ENCODE results near the gene COPG2. TPM values are rescaled to one million over a fixed set of nuclear protein-coding genes. Genes with fewer than 3 reads are reported as not detected.
"Not testable (repeated sequence)": the region's sequence is repeated elsewhere in the genome, so short reads cannot be mapped to it uniquely, and the experiment has no call there.

The COPG2 gene
- total RNA-seq, 1 experiment from 2014 or later: 25.5 TPM

- TF ChIP-seq EZH2 (IDR thresholded peaks at IDR 0.05; ENCODE audit: low read depth) (no peak), CTCF (conservative IDR thresholded peaks at IDR 0.05) (no peak)
- H3K27ac ChIP-seq: no peak overlapping the region
- H3K27me3 ChIP-seq (ENCODE audit: insufficient read depth, low read depth): no peaks in the 10 kb centered on the region
- H3K4me3 ChIP-seq: no peak overlapping the region
- intact Hi-C loops (cut with micrococcal nuclease; ENCODE audit: unreplicated experiment): no loop called here
- BruUV-seq (replicated peaks): no TSS peak
- no peak for DNase-seq
- no peaks in the 10 kb centered on the region for H3F3A ChIP-seq (ENCODE audit: insufficient read depth, low read depth)
- no peaks in the 10 kb centered on the region for H3K36me3 ChIP-seq (ENCODE audit: low read depth)
- H3K9me2 ChIP-seq (ENCODE audit: insufficient read depth): no peaks in the 10 kb centered on the region
- H3K9me3 ChIP-seq (ENCODE audit: insufficient read depth, low read depth): no peaks in the 10 kb centered on the region
- no peaks in the 10 kb centered on the region for H4K20me1 ChIP-seq (ENCODE audit: insufficient read depth)
- no peak overlapping the region for H2AFZ ChIP-seq
- H3K4me2 ChIP-seq: no peak overlapping the region
- H3K4me1 ChIP-seq (replicated peaks; ENCODE audit: insufficient read depth): no peaks in the 10 kb centered on the region
- CTCF ChIA-PET: no interaction called here
- no peaks in the 10 kb centered on the region for H3K79me2 ChIP-seq (ENCODE audit: low read depth)
- POLR2A ChIA-PET (ENCODE audit: unreplicated experiment): no interaction called here
Observed at GRCh38 chr7:130544356-130544755, 124.2 kb downstream of the COPG2 start.

GRCh38 chr7:130543487-130544010, 125.0 kb downstream of the COPG2 start:
- Histone ChIP-seq H3K4me1 (replicated peaks; ENCODE audit: insufficient read depth) (no peaks in the 10 kb centered on the region), H3K27ac (no peak overlapping the region), H3K36me3 (ENCODE audit: low read depth) (no peaks in the 10 kb centered on the region), H3K79me2 (ENCODE audit: low read depth) (no peaks in the 10 kb centered on the region), H3F3A (ENCODE audit: insufficient read depth, low read depth) (no peaks in the 10 kb centered on the region), H3K4me3 (no peak overlapping the region), H4K20me1 (ENCODE audit: insufficient read depth) (no peaks in the 10 kb centered on the region), H2AFZ (no peak overlapping the region), H3K9me2 (ENCODE audit: insufficient read depth) (no peaks in the 10 kb centered on the region), H3K9me3 (ENCODE audit: insufficient read depth, low read depth) (no peaks in the 10 kb centered on the region), H3K4me2 (no peak overlapping the region), H3K27me3 (ENCODE audit: insufficient read depth, low read depth) (no peaks in the 10 kb centered on the region)
- ChIA-PET POLR2A (ENCODE audit: unreplicated experiment) (no interaction called here), CTCF (no interaction called here)
- no peak for TF ChIP-seq CTCF (conservative IDR thresholded peaks at IDR 0.05)
- no peak for TF ChIP-seq EZH2 (IDR thresholded peaks at IDR 0.05; ENCODE audit: low read depth)
- BruUV-seq (replicated peaks): no TSS peak
- DNase-seq: no peak
- intact Hi-C loops (cut with micrococcal nuclease; ENCODE audit: unreplicated experiment): no loop called here

- BruUV-seq (replicated peaks); H3F3A ChIP-seq (ENCODE audit: insufficient read depth, low read depth); H4K20me1 ChIP-seq (ENCODE audit: insufficient read depth); intact Hi-C loops (cut with micrococcal nuclease; ENCODE audit: unreplicated experiment); H3K79me2 ChIP-seq (ENCODE audit: low read depth); H3K27me3 ChIP-seq (ENCODE audit: insufficient read depth, low read depth); H3K36me3 ChIP-seq (ENCODE audit: low read depth); POLR2A ChIA-PET (ENCODE audit: unreplicated experiment); H3K9me2 ChIP-seq (ENCODE audit: insufficient read depth); CTCF ChIA-PET; H3K27ac ChIP-seq; H3K4me3 ChIP-seq; H3K4me1 ChIP-seq (replicated peaks; ENCODE audit: insufficient read depth); H2AFZ ChIP-seq; DNase-seq; H3K9me3 ChIP-seq (ENCODE audit: insufficient read depth, low read depth); H3K4me2 ChIP-seq: not testable (repeated sequence)
Observed at GRCh38 chr7:130542297-130542696, 126.3 kb downstream of the COPG2 start.

GRCh38 chr7:130541287-130541686, 127.3 kb downstream of the COPG2 start:
- H3K27me3 ChIP-seq (ENCODE audit: insufficient read depth, low read depth); H3K4me2 ChIP-seq; H2AFZ ChIP-seq; H3K79me2 ChIP-seq (ENCODE audit: low read depth); DNase-seq; H3K4me1 ChIP-seq (replicated peaks; ENCODE audit: insufficient read depth); intact Hi-C loops (cut with micrococcal nuclease; ENCODE audit: unreplicated experiment); H3F3A ChIP-seq (ENCODE audit: insufficient read depth, low read depth); H3K9me3 ChIP-seq (ENCODE audit: insufficient read depth, low read depth); H3K4me3 ChIP-seq; BruUV-seq (replicated peaks); H3K27ac ChIP-seq; POLR2A ChIA-PET (ENCODE audit: unreplicated experiment); H3K9me2 ChIP-seq (ENCODE audit: insufficient read depth); CTCF ChIA-PET; H4K20me1 ChIP-seq (ENCODE audit: insufficient read depth); H3K36me3 ChIP-seq (ENCODE audit: low read depth): not testable (repeated sequence)

GRCh38 chr7:130537894-130538293, 130.7 kb downstream of the COPG2 start:
- H3K4me3 ChIP-seq; H3K9me2 ChIP-seq (ENCODE audit: insufficient read depth); H3K9me3 ChIP-seq (ENCODE audit: insufficient read depth, low read depth); POLR2A ChIA-PET (ENCODE audit: unreplicated experiment); H3F3A ChIP-seq (ENCODE audit: insufficient read depth, low read depth); H3K4me2 ChIP-seq; H3K36me3 ChIP-seq (ENCODE audit: low read depth); intact Hi-C loops (cut with micrococcal nuclease; ENCODE audit: unreplicated experiment); H2AFZ ChIP-seq; BruUV-seq (replicated peaks); H3K4me1 ChIP-seq (replicated peaks; ENCODE audit: insufficient read depth); H3K27me3 ChIP-seq (ENCODE audit: insufficient read depth, low read depth); CTCF ChIA-PET; H3K27ac ChIP-seq; H4K20me1 ChIP-seq (ENCODE audit: insufficient read depth); DNase-seq; H3K79me2 ChIP-seq (ENCODE audit: low read depth): not testable (repeated sequence)

Data from PC-9 (cell line).